GM13977 (cell line): ENCODE measurements around the gene VSIR.

Experiments used
- DNase-seq: peaks from one replicate; pipeline ENCODE4 v3.0.0; 2012; ENCODE audit warnings: low spot score
- in situ Hi-C: fragments of 300-500 bp; cut with MboI; formaldehyde crosslinking; loops from one replicate; pipeline ENCODE4 v1.12.0; 2022; ENCODE audit warnings: low sequenced_read_pairs, low pct_unique_long_range_greater_than_20kb, mixed read lengths, inconsistent platforms; ENCODE audit not compliant: unreplicated experiment
- TF ChIP-seq, protein P1 (sequence below): IDR thresholded peaks from 2 replicates; pipeline ENCODE4 v1.5.1; 2012; ENCODE audit warnings: mild to moderate bottlenecking, control low read depth; ENCODE audit not compliant: insufficient read depth; ENCODE audit errors: extremely low read depth, missing control alignments

Gene VSIR

DNA sequence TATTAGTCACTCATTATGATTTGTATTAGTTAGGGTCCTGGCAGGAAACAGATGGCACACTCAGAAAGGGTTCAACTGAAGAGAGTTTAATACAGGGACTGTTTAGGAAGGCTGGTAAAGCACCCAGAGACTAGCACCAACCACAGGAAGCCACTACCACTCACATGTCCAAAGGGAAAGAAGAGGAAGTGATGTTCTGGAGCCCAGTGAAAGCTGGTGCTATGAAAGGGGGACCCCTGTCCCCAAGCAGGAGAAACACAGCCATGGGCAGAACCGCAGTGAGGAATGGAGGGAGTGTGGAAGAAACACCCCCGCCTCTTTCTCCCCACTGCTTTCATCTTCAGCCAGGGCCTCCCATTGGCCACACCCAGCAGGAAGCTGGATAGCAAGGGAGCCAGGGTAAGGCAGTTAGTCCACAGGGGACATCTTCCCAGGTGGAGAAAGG lies 3.2 kb upstream of the VSIR start:
- in situ Hi-C loops: no loop called here
- DNase-seq: no peak
- TF ChIP-seq, protein P1, sequence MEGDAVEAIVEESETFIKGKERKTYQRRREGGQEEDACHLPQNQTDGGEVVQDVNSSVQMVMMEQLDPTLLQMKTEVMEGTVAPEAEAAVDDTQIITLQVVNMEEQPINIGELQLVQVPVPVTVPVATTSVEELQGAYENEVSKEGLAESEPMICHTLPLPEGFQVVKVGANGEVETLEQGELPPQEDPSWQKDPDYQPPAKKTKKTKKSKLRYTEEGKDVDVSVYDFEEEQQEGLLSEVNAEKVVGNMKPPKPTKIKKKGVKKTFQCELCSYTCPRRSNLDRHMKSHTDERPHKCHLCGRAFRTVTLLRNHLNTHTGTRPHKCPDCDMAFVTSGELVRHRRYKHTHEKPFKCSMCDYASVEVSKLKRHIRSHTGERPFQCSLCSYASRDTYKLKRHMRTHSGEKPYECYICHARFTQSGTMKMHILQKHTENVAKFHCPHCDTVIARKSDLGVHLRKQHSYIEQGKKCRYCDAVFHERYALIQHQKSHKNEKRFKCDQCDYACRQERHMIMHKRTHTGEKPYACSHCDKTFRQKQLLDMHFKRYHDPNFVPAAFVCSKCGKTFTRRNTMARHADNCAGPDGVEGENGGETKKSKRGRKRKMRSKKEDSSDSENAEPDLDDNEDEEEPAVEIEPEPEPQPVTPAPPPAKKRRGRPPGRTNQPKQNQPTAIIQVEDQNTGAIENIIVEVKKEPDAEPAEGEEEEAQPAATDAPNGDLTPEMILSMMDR: no peak

DNA sequence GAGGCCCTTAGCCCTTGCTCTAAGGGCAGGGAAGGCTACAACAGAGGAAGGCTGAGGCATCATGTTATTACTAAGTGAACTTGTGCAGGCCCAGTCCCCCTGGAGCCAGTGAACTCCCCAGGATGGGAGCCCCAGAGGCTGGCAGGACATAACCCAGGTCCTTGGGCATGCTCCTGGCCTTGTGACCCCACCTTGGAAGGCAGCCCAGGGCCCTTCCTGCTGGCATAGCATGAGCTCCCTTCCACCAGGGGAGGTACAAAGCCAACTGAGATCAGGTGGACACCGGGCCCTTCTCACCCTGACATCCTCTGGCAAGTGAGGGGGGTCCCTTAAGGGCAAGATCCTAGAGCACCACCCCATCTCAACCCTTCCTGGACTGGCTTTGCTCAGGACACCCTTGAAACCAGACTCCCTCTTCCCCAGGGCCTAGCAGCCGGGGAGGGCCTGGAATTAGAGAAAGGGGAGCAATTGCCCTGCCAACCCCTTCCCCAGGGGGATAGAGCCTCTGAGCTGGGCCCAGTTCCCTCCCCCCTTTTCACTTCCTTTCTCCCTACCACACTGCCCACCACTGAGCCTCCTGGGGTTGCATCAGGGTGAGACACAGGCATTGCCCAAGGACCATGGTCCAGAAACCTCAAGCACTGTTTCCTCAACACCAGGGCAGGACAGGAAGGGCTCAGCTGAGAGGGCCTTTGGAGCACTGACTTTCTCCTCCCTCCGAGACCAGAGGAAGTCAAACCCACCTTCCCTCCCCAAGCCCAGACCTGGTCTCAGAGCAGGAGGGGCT lies 1.8 kb upstream of the VSIR start:
- no peak for DNase-seq
- TF ChIP-seq, protein P1: no peak
- in situ Hi-C loops: no loop called here

DNA sequence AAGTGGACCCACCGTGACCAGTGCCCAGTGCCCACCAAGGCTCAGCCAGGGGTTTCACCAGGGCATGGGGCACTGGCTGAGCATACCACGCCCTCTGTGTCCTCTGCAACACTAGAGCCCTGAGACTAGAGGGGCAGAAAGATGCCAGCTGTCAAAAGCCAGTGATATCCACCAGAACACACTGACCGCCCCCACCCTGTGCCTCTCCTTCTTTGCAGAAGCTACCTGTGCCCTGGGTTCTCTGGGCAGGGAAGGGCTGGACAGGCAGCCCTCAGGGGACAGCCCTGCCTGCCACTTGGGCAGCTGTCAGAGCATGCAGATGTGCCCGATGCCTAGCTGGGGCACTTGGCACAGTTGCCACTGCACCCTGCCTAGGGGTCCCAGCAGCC lies 494 bp downstream of the VSIR start:
- TF ChIP-seq, protein P1: no peak
- in situ Hi-C loops: no loop called here
- DNase-seq: no peak

DNA sequence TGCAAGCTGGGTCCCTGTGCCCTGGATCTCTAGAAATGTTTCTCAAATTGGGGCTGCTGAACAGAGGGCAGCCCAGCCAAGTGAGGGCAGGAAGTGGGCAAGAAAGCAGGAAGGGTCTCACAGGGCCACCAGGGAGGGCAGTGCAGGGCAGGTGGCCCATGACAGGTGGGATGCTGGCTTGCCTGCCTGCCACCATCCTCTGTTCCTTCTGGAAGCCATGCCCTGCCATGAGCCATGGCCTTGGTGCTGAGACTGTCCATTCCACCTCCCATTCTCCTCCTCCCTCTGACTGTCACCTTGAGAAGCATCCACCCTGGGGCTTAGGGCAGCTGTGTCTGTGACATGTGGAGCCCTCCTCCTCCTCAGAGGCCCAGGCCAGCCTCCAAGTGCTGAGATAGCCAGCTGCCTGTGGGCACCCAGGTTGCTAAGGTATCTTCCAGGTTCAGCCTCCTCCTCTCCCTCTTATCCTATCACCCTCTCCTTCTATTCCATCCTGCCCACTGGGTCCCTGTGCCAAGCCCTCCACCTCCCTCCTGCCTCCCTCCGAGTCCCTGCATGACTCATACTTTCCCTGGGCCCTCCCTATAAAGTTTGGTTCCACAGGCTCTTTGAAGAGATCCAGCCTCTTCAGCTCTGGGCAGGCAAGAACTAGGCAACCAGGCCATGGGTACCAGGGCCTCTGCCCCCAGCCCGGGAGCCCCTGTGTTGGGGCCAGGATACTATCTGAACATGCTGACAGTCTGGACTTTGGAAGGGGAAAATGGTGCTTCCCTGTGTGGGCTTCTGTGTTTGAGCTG lies 1.3 kb downstream of the VSIR start:
- DNase-seq: no peak
- in situ Hi-C loops: no loop called here
- TF ChIP-seq, protein P1: no peak

DNA sequence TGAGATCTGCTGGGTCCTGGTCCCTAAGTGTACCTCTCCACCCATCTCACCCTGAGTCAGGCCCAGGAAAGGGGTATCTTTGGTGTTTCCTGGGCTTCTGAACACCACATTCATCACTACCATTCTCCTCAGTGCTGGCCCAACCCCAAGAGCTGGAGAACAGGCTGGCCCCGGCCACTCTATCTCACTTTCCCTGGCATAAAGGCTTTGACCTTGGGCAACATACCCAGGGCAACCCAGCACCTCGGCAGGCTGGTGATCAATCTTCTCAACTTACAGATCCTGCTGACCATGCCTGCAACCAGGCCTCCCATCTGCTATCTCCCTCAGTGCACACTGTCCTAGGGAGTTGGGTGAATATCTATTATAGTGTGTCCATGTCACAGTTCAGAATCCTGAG lies 2.1 kb downstream of the VSIR start:
- TF ChIP-seq, protein P1: no peak
- no peak for DNase-seq
- in situ Hi-C loops: no loop called here

DNA sequence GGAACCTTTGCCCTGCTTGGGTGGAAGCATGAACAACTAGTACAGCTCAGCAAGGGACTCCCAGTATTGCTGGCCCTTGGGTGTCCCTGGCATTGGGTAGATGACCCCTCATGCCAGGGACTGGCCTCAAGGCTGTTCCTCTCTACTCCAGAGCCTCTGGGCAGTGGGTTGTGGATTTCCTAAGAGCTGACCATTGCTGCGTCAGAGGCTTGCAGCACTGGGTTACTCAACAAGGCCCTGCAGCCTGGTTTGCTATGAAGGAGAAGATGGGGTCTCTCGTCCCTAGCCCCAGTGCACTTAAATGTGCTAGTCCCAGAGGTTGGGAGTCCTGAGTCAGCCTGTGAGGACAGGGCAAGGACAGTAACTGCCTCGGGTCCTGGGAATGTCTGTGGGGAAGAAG lies 2.5 kb downstream of the VSIR start:
- in situ Hi-C loops: no loop called here
- TF ChIP-seq, protein P1: no peak
- DNase-seq: no peak
